Measurements from ENCODE around the gene BICRAL. TPM values are rescaled to one million over a fixed set of nuclear protein-coding genes. Genes with fewer than 3 reads are reported as not detected.

Gene BICRAL
- total RNA-seq, 1 donor, result 9.4 TPM

GRCh38 chr6:42758756-42759430 lies 23.0 kb upstream of the BICRAL start:
- H3K4me2 ChIP-seq (ENCODE audit: insufficient read depth, low read length), result no peak overlapping the region
- no peak for DNase-seq (ENCODE audit: insufficient read length, low spot score, missing footprints)
- no peaks in the 10 kb centered on the region for H3K27me3 ChIP-seq (ENCODE audit: insufficient read depth, low read length)
- H3K36me3 ChIP-seq (ENCODE audit: insufficient read depth, low read length), result no peaks in the 10 kb centered on the region
- no peak overlapping the region for H3K4me3 ChIP-seq (ENCODE audit: insufficient read depth, low read length)
- no peak overlapping the region for H3K27ac ChIP-seq (ENCODE audit: low read depth, low read length)
- no peaks in the 10 kb centered on the region for H3K9me3 ChIP-seq (ENCODE audit: low read depth, low read length)
- no peak overlapping the region for H2AFZ ChIP-seq (ENCODE audit: low read length)
- H3K79me2 ChIP-seq (ENCODE audit: insufficient read depth, low read length), result no peaks in the 10 kb centered on the region
- H3K4me1 ChIP-seq (ENCODE audit: insufficient read depth, low read length), result no peaks in the 10 kb centered on the region
- no peak for TF ChIP-seq CTCF (IDR thresholded peaks at IDR 0.05; ENCODE audit: extremely low read depth, low read depth, low read length)
- no peaks in the 10 kb centered on the region for H4K20me1 ChIP-seq (ENCODE audit: insufficient read depth, low read length)

DNA sequence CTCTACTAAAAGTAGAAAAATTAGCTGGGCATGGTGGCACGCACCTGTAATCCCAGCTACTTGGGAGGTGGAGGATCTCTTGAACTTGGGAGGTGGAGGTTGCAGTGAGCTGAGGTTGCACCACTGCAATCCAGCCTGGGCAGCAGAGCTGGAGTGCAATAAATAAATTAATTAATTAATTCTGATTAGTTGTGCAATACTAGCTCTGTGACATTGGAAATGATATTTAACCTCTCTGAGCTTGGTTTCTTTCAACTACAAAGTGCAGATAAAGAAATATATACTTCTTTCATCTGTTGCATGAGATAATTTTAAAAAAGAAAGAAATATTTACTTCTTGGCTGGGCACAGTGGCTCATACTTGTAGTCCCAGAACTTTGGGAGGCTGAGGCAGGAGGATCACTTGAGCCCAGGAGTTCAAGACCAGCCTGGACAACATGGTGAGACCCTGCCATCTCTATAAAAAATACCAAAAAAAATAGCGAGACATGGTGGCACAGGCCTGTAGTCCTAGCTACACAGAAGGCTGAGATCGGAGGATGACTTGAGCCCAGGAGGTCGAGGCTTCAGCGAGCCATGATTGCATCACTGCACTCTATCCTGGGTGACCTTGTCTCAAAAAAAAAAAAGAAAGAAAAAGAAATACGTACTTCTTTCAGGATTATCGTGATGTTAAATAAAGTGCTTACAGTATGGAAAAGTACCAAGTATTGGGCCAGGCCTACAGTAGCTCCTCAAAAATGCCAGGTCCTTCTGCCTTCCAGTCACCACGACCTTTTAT lies 20.4 kb upstream of the BICRAL start:
- no peak overlapping the region for H3K4me3 ChIP-seq (ENCODE audit: insufficient read depth, low read length)
- peaks cover 9% of the 10 kb centered on the region for H3K4me1 ChIP-seq (ENCODE audit: insufficient read depth, low read length)
- no peak overlapping the region for H2AFZ ChIP-seq (ENCODE audit: low read length)
- no peaks in the 10 kb centered on the region for H3K36me3 ChIP-seq (ENCODE audit: insufficient read depth, low read length)
- H4K20me1 ChIP-seq (ENCODE audit: insufficient read depth, low read length), result no peaks in the 10 kb centered on the region
- H3K27ac ChIP-seq (ENCODE audit: low read depth, low read length), result no peak overlapping the region
- H3K4me2 ChIP-seq (ENCODE audit: insufficient read depth, low read length), result no peak overlapping the region
- H3K27me3 ChIP-seq (ENCODE audit: insufficient read depth, low read length), result no peaks in the 10 kb centered on the region
- H3K79me2 ChIP-seq (ENCODE audit: insufficient read depth, low read length), result no peaks in the 10 kb centered on the region
- no peak for DNase-seq (ENCODE audit: insufficient read length, low spot score, missing footprints)
- no peaks in the 10 kb centered on the region for H3K9me3 ChIP-seq (ENCODE audit: low read depth, low read length)
- no peak for TF ChIP-seq CTCF (IDR thresholded peaks at IDR 0.05; ENCODE audit: extremely low read depth, low read depth, low read length)

- Histone ChIP-seq H3K36me3 (ENCODE audit: insufficient read depth, low read length) (no peaks in the 10 kb centered on the region), H3K4me1 (ENCODE audit: insufficient read depth, low read length) (peaks cover 10% of the 10 kb centered on the region)
- no peak for DNase-seq (ENCODE audit: insufficient read length, low spot score, missing footprints)
Observed at GRCh38 chr6:42762426-42762859, 19.4 kb upstream of the BICRAL start.

More at GRCh38 chr6:42762426-42762859, 19.4 kb upstream of the BICRAL start:
- TF ChIP-seq CTCF (IDR thresholded peaks at IDR 0.05; ENCODE audit: extremely low read depth, low read depth, low read length), result no peak
- no peak overlapping the region for H3K4me3 ChIP-seq (ENCODE audit: insufficient read depth, low read length)
- H3K9me3 ChIP-seq (ENCODE audit: low read depth, low read length), result no peaks in the 10 kb centered on the region
- no peaks in the 10 kb centered on the region for H3K79me2 ChIP-seq (ENCODE audit: insufficient read depth, low read length)
- H4K20me1 ChIP-seq (ENCODE audit: insufficient read depth, low read length), result no peaks in the 10 kb centered on the region
- H2AFZ ChIP-seq (ENCODE audit: low read length), result no peak overlapping the region
- H3K27ac ChIP-seq (ENCODE audit: low read depth, low read length), result no peak overlapping the region
- H3K4me2 ChIP-seq (ENCODE audit: insufficient read depth, low read length), result no peak overlapping the region
- no peaks in the 10 kb centered on the region for H3K27me3 ChIP-seq (ENCODE audit: insufficient read depth, low read length)
